ENCODE data around the gene PCDHB10. TPM values are rescaled to one million over a fixed set of nuclear protein-coding genes. Genes with fewer than 3 reads are reported as not detected.
"Not testable (repeated sequence)": the region's sequence is repeated elsewhere in the genome, so short reads cannot be mapped to it uniquely, and the experiment has no call there.

Gene PCDHB10
- total RNA-seq, 1 experiment from 2014 or later = 2.8 TPM

DNA sequence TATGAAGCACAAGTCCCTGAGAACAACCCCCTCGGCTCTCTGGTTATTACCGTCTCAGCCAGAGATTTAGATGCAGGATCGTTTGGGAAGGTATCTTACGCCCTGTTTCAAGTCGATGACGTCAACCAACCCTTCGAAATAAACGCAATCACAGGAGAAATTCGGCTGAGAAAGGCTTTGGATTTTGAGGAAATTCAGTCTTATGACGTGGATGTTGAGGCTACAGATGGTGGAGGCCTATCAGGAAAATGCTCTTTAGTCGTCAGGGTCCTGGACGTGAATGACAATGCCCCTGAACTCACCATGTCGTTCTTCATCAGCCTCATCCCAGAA lies 41.2 kb upstream of the PCDHB10 start:
- no peaks in the 10 kb centered on the region for H3K36me3 ChIP-seq (ENCODE audit: insufficient read depth, low read length, poor library complexity, severe bottlenecking)
- no peaks in the 10 kb centered on the region for H3K27me3 ChIP-seq (replicated peaks; ENCODE audit: insufficient read depth, low read depth, low read length, poor library complexity)
- TF ChIP-seq CTCF (conservative IDR thresholded peaks at IDR 0.05; ENCODE audit: low read depth, low read length) (no peak), EZH2 (IDR thresholded peaks at IDR 0.05; ENCODE audit: borderline replicate concordance, low read depth, low read length, poor library complexity, severe bottlenecking) (no peak)
- no peaks in the 10 kb centered on the region for H3K4me1 ChIP-seq (ENCODE audit: insufficient read depth, low read length, poor library complexity, severe bottlenecking)
- no peaks in the 10 kb centered on the region for H3K9me3 ChIP-seq (ENCODE audit: low read depth, low read length, poor library complexity, severe bottlenecking)
- ChIA-PET POLR2A (ENCODE audit: low non-redundant PET) (no interaction called here), CTCF (interaction anchor here (0.6 to 1.0 kb wide), 2 partner anchors 31 to 56 kb away, joined by 4 read pairs; partner anchors contain the start of gene PCDHB16)
- peak overlapping the region; percentile 42 for H3K4me3 ChIP-seq (ENCODE audit: low read depth, low read length, poor library complexity, severe bottlenecking)
- no peak overlapping the region for H3K27ac ChIP-seq (ENCODE audit: low read depth, low read length, poor library complexity, severe bottlenecking)
- BruUV-seq (replicated peaks) = no TSS peak
- no peak for DNase-seq (ENCODE audit: low spot score)
- intact Hi-C loops (cut with micrococcal nuclease; ENCODE audit: unreplicated experiment) = no loop called here

DNA sequence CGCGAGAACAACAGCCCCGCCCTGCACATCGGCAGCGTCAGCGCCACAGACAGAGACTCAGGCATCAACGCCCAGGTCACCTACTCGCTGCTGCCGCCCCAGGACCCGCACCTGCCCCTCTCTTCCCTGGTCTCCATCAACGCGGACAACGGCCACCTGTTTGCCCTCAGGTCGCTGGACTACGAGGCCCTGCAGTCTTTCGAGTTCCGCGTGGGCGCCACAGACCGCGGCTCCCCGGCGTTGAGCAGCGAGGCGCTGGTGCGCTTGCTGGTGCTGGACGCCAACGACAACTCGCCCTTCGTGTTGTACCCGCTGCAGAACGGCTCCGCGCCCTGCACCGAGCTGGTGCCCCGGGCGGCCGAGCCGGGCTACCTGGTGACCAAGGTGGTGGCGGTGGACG lies 40.5 kb upstream of the PCDHB10 start:
- H3K27me3 ChIP-seq (replicated peaks; ENCODE audit: insufficient read depth, low read depth, low read length, poor library complexity); BruUV-seq (replicated peaks); H3K27ac ChIP-seq (ENCODE audit: low read depth, low read length, poor library complexity, severe bottlenecking); DNase-seq (ENCODE audit: low spot score); H3K36me3 ChIP-seq (ENCODE audit: insufficient read depth, low read length, poor library complexity, severe bottlenecking); H3K9me3 ChIP-seq (ENCODE audit: low read depth, low read length, poor library complexity, severe bottlenecking); intact Hi-C loops (cut with micrococcal nuclease; ENCODE audit: unreplicated experiment); CTCF ChIA-PET; H3K4me3 ChIP-seq (ENCODE audit: low read depth, low read length, poor library complexity, severe bottlenecking); H3K4me1 ChIP-seq (ENCODE audit: insufficient read depth, low read length, poor library complexity, severe bottlenecking); POLR2A ChIA-PET (ENCODE audit: low non-redundant PET): not testable (repeated sequence)

GRCh38 chr5:141152096-141152495 lies 40.1 kb upstream of the PCDHB10 start:
- H3K36me3 ChIP-seq (ENCODE audit: insufficient read depth, low read length, poor library complexity, severe bottlenecking); BruUV-seq (replicated peaks); POLR2A ChIA-PET (ENCODE audit: low non-redundant PET); H3K4me3 ChIP-seq (ENCODE audit: low read depth, low read length, poor library complexity, severe bottlenecking); H3K4me1 ChIP-seq (ENCODE audit: insufficient read depth, low read length, poor library complexity, severe bottlenecking); H3K9me3 ChIP-seq (ENCODE audit: low read depth, low read length, poor library complexity, severe bottlenecking); H3K27me3 ChIP-seq (replicated peaks; ENCODE audit: insufficient read depth, low read depth, low read length, poor library complexity); CTCF ChIA-PET; DNase-seq (ENCODE audit: low spot score); intact Hi-C loops (cut with micrococcal nuclease; ENCODE audit: unreplicated experiment); H3K27ac ChIP-seq (ENCODE audit: low read depth, low read length, poor library complexity, severe bottlenecking): not testable (repeated sequence)

GRCh38 chr5:141155540-141156374 lies 36.4 kb upstream of the PCDHB10 start:
- Histone ChIP-seq H3K27me3 (replicated peaks; ENCODE audit: insufficient read depth, low read depth, low read length, poor library complexity) (no peaks in the 10 kb centered on the region), H3K36me3 (ENCODE audit: insufficient read depth, low read length, poor library complexity, severe bottlenecking) (no peaks in the 10 kb centered on the region), H3K9me3 (ENCODE audit: low read depth, low read length, poor library complexity, severe bottlenecking) (no peaks in the 10 kb centered on the region), H3K27ac (ENCODE audit: low read depth, low read length, poor library complexity, severe bottlenecking) (no peak overlapping the region), H3K4me3 (ENCODE audit: low read depth, low read length, poor library complexity, severe bottlenecking) (no peak overlapping the region), H3K4me1 (ENCODE audit: insufficient read depth, low read length, poor library complexity, severe bottlenecking) (no peaks in the 10 kb centered on the region)
- DNase-seq (ENCODE audit: low spot score) = peak; percentile 65
- ChIA-PET CTCF (interaction anchor here (1.0 to 1.3 kb wide), 3 partner anchors 27 to 408 kb away, joined by 3 to 8 read pairs (median 3); partner anchors contain the start of genes PCDHB16 and PCDHB2), POLR2A (ENCODE audit: low non-redundant PET) (no interaction called here)
- no peak for TF ChIP-seq EZH2 (IDR thresholded peaks at IDR 0.05; ENCODE audit: borderline replicate concordance, low read depth, low read length, poor library complexity, severe bottlenecking)
- TF ChIP-seq CTCF (conservative IDR thresholded peaks at IDR 0.05; ENCODE audit: low read depth, low read length) = peak; percentile 72
- BruUV-seq (replicated peaks) = no TSS peak
- intact Hi-C loops (cut with micrococcal nuclease; ENCODE audit: unreplicated experiment) = no loop called here

DNA sequence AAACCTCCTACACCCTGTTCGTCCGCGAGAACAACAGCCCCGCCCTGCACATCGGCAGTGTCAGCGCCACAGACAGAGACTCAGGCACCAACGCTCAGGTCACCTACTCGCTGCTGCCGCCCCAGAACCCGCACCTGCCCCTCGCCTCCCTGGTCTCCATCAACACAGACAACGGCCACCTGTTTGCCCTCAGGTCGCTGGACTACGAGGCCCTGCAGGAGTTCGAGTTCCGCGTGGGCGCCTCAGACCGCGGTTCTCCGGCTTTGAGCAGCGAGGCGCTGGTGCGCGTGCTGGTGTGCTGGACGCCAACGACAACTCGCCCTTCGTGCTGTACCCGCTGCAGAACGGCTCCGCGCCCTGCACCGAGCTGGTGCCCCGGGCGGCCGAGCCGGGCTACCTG lies 34.8 kb upstream of the PCDHB10 start:
- H3K27ac ChIP-seq (ENCODE audit: low read depth, low read length, poor library complexity, severe bottlenecking); CTCF ChIA-PET; intact Hi-C loops (cut with micrococcal nuclease; ENCODE audit: unreplicated experiment); H3K4me3 ChIP-seq (ENCODE audit: low read depth, low read length, poor library complexity, severe bottlenecking); BruUV-seq (replicated peaks); H3K36me3 ChIP-seq (ENCODE audit: insufficient read depth, low read length, poor library complexity, severe bottlenecking); POLR2A ChIA-PET (ENCODE audit: low non-redundant PET); H3K4me1 ChIP-seq (ENCODE audit: insufficient read depth, low read length, poor library complexity, severe bottlenecking); DNase-seq (ENCODE audit: low spot score); H3K27me3 ChIP-seq (replicated peaks; ENCODE audit: insufficient read depth, low read depth, low read length, poor library complexity); H3K9me3 ChIP-seq (ENCODE audit: low read depth, low read length, poor library complexity, severe bottlenecking): not testable (repeated sequence)

GRCh38 chr5:141157901-141158300 lies 34.3 kb upstream of the PCDHB10 start:
- H3K9me3 ChIP-seq (ENCODE audit: low read depth, low read length, poor library complexity, severe bottlenecking); intact Hi-C loops (cut with micrococcal nuclease; ENCODE audit: unreplicated experiment); BruUV-seq (replicated peaks); H3K4me3 ChIP-seq (ENCODE audit: low read depth, low read length, poor library complexity, severe bottlenecking); POLR2A ChIA-PET (ENCODE audit: low non-redundant PET); H3K27ac ChIP-seq (ENCODE audit: low read depth, low read length, poor library complexity, severe bottlenecking); H3K27me3 ChIP-seq (replicated peaks; ENCODE audit: insufficient read depth, low read depth, low read length, poor library complexity); CTCF ChIA-PET; DNase-seq (ENCODE audit: low spot score); H3K36me3 ChIP-seq (ENCODE audit: insufficient read depth, low read length, poor library complexity, severe bottlenecking); H3K4me1 ChIP-seq (ENCODE audit: insufficient read depth, low read length, poor library complexity, severe bottlenecking): not testable (repeated sequence)
